Calu3 (cell line): ENCODE results near the gene PPP2R2B. TPM values are rescaled to one million over a fixed set of nuclear protein-coding genes. Genes with fewer than 3 reads are reported as not detected.

Experiments used
- BruUV-seq: library from RNA; stranded (reverse); fragments of 400-500 nt; replicated peaks from 2 replicates; lab custom pipeline; 2021; lab: Mats Ljungman, UMichigan
- CTCF ChIA-PET: fragments of 300-600 bp; sonication (Branson Sonifier 250); formaldehyde crosslinking; loops from one replicate; lab custom pipeline; 2022; ENCODE audit warnings: antibody characterized with exemption; lab: Charles Lee
- DNase-seq: peaks from one replicate; pipeline ENCODE4 v3.0.0; 2022
- H3K27ac Mint-ChIP-seq: one replicate; pipeline ENCODE4 v1.8.0; 2022; ENCODE audit warnings: mixed read lengths; ENCODE audit not compliant: unreplicated experiment
- H3K27me3 Mint-ChIP-seq: one replicate; pipeline ENCODE4 v1.8.0; 2022; ENCODE audit warnings: mixed read lengths; ENCODE audit not compliant: unreplicated experiment
- H3K36me3 Mint-ChIP-seq: one replicate; pipeline ENCODE4 v1.8.0; 2022; ENCODE audit warnings: mild to moderate bottlenecking, moderate library complexity, mixed read lengths; ENCODE audit not compliant: insufficient read depth, unreplicated experiment
- H3K4me1 Mint-ChIP-seq: one replicate; pipeline ENCODE4 v1.8.0; 2022; ENCODE audit warnings: mild to moderate bottlenecking, low read depth, mixed read lengths; ENCODE audit not compliant: unreplicated experiment
- H3K4me3 Mint-ChIP-seq: one replicate; pipeline ENCODE4 v1.8.0; 2022; ENCODE audit warnings: mild to moderate bottlenecking, low read depth, moderate library complexity, mixed read lengths; ENCODE audit not compliant: unreplicated experiment
- H3K9me3 Mint-ChIP-seq: one replicate; pipeline ENCODE4 v1.8.0; 2022; ENCODE audit warnings: low read depth, mixed read lengths; ENCODE audit not compliant: unreplicated experiment
- intact Hi-C: fragments of 100-400 bp; cut with micrococcal nuclease; formaldehyde crosslinking; loops from one replicate; pipeline ENCODE4 v1.10.0; 2022; ENCODE audit not compliant: unreplicated experiment
- total RNA-seq: library from RNA; stranded (reverse); gene quantifications from 2 replicates; pipeline ENCODE4 v1.2.3, GENCODE V29; 2022
- TF ChIP-seq, protein P1 (sequence below): fragments of 200-600 bp; IDR thresholded peaks from one replicate; pipeline ENCODE4 v1.8.0; 2022; ENCODE audit warnings: antibody characterized with exemption; ENCODE audit not compliant: unreplicated experiment

PPP2R2B gene
- total RNA-seq, 1 experiment from 2014 or later = not detected

DNA sequence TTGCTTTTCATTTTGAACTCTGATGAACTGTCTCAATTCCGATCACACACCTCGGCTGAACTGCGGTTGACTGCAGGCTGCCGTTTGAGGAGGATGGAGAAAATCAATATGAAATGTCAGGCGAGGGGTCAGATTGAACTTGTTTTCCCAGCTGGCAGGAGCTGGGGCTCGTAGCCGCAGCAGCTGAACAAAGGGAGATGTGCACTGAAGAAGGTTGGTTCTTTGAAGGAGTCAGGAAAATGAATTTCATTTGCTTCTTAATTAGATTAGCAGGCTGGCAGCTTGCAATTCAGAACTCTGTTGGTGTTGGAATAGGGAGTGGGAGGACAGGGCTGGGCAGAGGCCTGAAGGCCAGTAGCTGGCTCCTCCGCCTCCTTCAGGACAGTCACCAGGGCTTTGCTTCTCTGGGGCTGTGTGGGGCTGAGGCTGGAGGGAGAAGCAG lies 245.2 kb downstream of the PPP2R2B start:
- H3K36me3 Mint-ChIP-seq = no peaks in the 10 kb centered on the region
- CTCF ChIA-PET = interaction anchor here (0.6 kb wide), 1 partner anchor 100 kb away, joined by 4 read pairs; no protein-coding TSS in a partner anchor
- H3K4me3 Mint-ChIP-seq = no peak overlapping the region
- DNase-seq = no peak
- intact Hi-C loops = no loop called here
- peaks cover 70% of the 10 kb centered on the region for H3K27me3 Mint-ChIP-seq
- TF ChIP-seq, protein P1, sequence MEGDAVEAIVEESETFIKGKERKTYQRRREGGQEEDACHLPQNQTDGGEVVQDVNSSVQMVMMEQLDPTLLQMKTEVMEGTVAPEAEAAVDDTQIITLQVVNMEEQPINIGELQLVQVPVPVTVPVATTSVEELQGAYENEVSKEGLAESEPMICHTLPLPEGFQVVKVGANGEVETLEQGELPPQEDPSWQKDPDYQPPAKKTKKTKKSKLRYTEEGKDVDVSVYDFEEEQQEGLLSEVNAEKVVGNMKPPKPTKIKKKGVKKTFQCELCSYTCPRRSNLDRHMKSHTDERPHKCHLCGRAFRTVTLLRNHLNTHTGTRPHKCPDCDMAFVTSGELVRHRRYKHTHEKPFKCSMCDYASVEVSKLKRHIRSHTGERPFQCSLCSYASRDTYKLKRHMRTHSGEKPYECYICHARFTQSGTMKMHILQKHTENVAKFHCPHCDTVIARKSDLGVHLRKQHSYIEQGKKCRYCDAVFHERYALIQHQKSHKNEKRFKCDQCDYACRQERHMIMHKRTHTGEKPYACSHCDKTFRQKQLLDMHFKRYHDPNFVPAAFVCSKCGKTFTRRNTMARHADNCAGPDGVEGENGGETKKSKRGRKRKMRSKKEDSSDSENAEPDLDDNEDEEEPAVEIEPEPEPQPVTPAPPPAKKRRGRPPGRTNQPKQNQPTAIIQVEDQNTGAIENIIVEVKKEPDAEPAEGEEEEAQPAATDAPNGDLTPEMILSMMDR = no peak
- no peaks in the 10 kb centered on the region for H3K4me1 Mint-ChIP-seq
- H3K9me3 Mint-ChIP-seq = no peaks in the 10 kb centered on the region
- BruUV-seq = no TSS peak
- H3K27ac Mint-ChIP-seq = no peak overlapping the region

DNA sequence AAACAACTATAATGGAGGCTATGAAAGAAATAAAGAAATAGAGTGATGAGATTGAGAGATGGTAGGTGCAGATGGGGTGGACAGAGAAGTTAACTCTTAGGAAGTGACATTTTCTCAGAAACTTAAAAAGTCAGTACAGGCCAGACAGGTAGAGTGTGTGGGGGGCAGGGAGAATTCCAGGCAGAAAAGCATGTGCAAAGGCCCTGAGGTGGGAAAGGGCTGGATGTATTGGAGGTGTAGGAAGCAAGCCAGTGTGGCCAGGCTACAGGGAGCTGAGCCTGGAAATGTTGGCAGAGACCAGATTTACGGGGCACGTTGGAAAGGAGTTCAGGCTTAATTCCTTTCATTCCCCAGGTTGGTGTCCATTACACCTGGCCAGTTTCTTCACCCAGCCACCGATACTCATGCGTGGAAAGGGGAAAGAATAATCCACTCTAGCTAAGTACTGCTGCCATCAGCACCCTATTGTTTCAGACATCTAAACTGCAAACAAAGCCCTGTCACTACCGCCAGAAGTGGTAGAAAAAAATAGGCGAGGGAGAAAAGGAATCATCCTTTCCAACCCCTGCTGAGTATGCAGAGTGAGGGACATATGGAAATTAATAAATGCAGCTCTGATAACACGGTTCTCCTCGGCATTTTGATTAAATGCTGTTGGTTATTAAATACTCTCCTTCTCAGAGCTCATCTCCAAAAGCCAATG lies 245.8 kb downstream of the PPP2R2B start:
- Mint-ChIP-seq H3K9me3 (no peaks in the 10 kb centered on the region), H3K27ac (no peak overlapping the region), H3K4me1 (no peaks in the 10 kb centered on the region), H3K4me3 (no peak overlapping the region), H3K36me3 (no peaks in the 10 kb centered on the region), H3K27me3 (peaks cover 66% of the 10 kb centered on the region)
- TF ChIP-seq, protein P1 = no peak
- no peak for DNase-seq
- CTCF ChIA-PET = interaction anchor here (0.6 kb wide), 1 partner anchor 99 kb away, joined by 4 read pairs; no protein-coding TSS in a partner anchor
- no TSS peak for BruUV-seq
- intact Hi-C loops = no loop called here

DNA sequence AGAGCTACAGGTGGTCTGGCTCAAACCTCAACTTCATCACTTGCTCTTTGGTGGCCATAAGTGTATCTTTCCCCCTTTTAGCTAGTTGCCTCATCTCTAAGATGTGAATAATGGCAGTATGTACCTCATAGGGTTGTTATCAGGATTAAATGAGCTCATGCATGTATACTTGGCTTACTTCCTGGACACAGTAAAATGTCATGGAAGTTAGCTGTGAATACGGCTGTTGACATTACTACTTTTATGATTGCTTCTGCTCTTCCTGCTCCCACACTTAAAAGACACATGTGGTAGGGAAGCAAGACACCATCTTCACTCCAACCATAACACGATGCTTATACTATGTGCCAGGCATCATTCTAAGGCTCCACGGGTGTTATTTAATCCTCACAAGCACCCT lies 248.1 kb downstream of the PPP2R2B start:
- Mint-ChIP-seq H3K36me3 (no peaks in the 10 kb centered on the region), H3K9me3 (no peaks in the 10 kb centered on the region), H3K4me3 (no peak overlapping the region), H3K4me1 (no peaks in the 10 kb centered on the region), H3K27ac (no peak overlapping the region), H3K27me3 (peaks cover 58% of the 10 kb centered on the region)
- no peak for DNase-seq
- CTCF ChIA-PET = no interaction called here
- TF ChIP-seq, protein P1 = no peak
- no TSS peak for BruUV-seq
- intact Hi-C loops = no loop called here

DNA sequence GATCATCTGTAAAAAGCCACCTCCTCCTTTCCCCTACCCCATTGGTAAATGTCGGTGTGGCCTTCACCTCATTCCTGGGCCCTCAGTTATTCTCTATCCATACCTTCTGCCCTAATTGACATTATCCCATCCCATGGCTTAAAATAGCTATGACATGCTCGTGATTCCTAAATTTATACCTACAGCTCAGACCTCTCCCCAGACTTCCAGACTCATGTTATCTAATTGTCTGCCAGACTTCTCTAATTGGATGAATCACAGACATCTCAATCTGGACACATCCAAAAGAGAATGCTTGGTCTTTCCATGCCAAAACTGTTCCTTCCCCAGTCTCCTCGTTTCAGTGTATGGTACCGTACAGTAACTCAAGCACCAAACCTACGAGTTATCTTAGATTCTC lies 249.6 kb downstream of the PPP2R2B start:
- Mint-ChIP-seq H3K36me3 (no peaks in the 10 kb centered on the region), H3K27me3 (peaks cover 73% of the 10 kb centered on the region), H3K27ac (no peak overlapping the region), H3K4me1 (no peaks in the 10 kb centered on the region), H3K4me3 (no peak overlapping the region), H3K9me3 (no peaks in the 10 kb centered on the region)
- no peak for DNase-seq
- no TSS peak for BruUV-seq
- CTCF ChIA-PET = interaction anchor here (0.6 kb wide), 1 partner anchor 350 kb away, joined by 4 read pairs; no protein-coding TSS in a partner anchor
- intact Hi-C loops = no loop called here
- TF ChIP-seq, protein P1 = no peak
